ENCODE data around the gene NDE1.

- no peak for TF ChIP-seq POLR2A (IDR thresholded peaks at IDR 0.05; ENCODE audit: low read depth, low read length)
- TF ChIP-seq POLR2AphosphoS5 (IDR thresholded peaks at IDR 0.05; ENCODE audit: insufficient read depth, low read depth, low read length) = no peak
These were observed 49.8 kb downstream of the NDE1 start for GRCh38 chr16:15699819-15700218.

All from endothelial cell of umbilical vein (primary cell).